SK-N-SH treated with all-trans-retinoic acid at 6 μM for 48 hours (cell line): ENCODE results near the gene GRIN3A.
A peak's percentile ranks its signal among the peaks of the same experiment; 100 is the strongest.

Source experiments
- ATAC-seq: fragments of 200-7000 bp; cut with Tn5 transposase; 3 replicates; pipeline ENCODE4 v1.9.1; 2020; ENCODE audit warnings: mild to moderate bottlenecking, moderate library complexity
- ARNTL ChIP-seq: fragments of 450-650 bp; formaldehyde crosslinking; IDR thresholded peaks from 2 replicates; pipeline ENCODE4 v1.5.0; 2020; ENCODE audit warnings: low read depth, mild to moderate bottlenecking, moderate library complexity, borderline replicate concordance
- BACH2 ChIP-seq: fragments of 250-450 bp; sonication (Bioruptor Pico); IDR thresholded peaks from 2 replicates; pipeline ENCODE4 v1.9.0; 2021; ENCODE audit warnings: mild to moderate bottlenecking, borderline replicate concordance
- ESRRG ChIP-seq: fragments of 250-450 bp; sonication (Bioruptor Pico); IDR thresholded peaks from 2 replicates; pipeline ENCODE4 v1.6.1; 2021; ENCODE audit warnings: mild to moderate bottlenecking
- GLIS3 ChIP-seq: fragments of 250-450 bp; sonication (Bioruptor Pico); IDR thresholded peaks from 2 replicates; pipeline ENCODE4 v1.5.0; 2020; ENCODE audit warnings: mild to moderate bottlenecking, moderate library complexity
- ISL1 ChIP-seq: fragments of 250-450 bp; sonication (Bioruptor Pico); IDR thresholded peaks from 2 replicates; pipeline ENCODE4 v2.1.2; 2022; ENCODE audit warnings: mild to moderate bottlenecking, moderate library complexity
- OSR1 ChIP-seq: fragments of 250-450 bp; sonication (Bioruptor Pico); IDR thresholded peaks from 2 replicates; pipeline ENCODE4 v1.8.0; 2022; ENCODE audit warnings: moderate library complexity, mild to moderate bottlenecking, inconsistent platforms
- PPARA ChIP-seq: fragments of 250-450 bp; sonication (Bioruptor Pico); IDR thresholded peaks from 2 replicates; pipeline ENCODE4 v1.5.0; 2020; ENCODE audit warnings: mild to moderate bottlenecking, borderline replicate concordance
- RARB ChIP-seq: fragments of 250-450 bp; sonication (Bioruptor Pico); IDR thresholded peaks from 2 replicates; pipeline ENCODE4 v1.8.0; 2021; ENCODE audit warnings: mild to moderate bottlenecking, moderate library complexity
- SNAI2 ChIP-seq: fragments of 250-450 bp; sonication (Bioruptor Pico); IDR thresholded peaks from 2 replicates; pipeline ENCODE4 v1.5.0; 2020; ENCODE audit warnings: mild to moderate bottlenecking, moderate library complexity
- TCF4 ChIP-seq: fragments of 250-450 bp; sonication (Bioruptor Pico); IDR thresholded peaks from 2 replicates; pipeline ENCODE4 v1.8.0; 2021; ENCODE audit warnings: mild to moderate bottlenecking, moderate library complexity, borderline replicate concordance
- TOX ChIP-seq: fragments of 250-450 bp; sonication (Bioruptor Pico); IDR thresholded peaks from 2 replicates; pipeline ENCODE4 v1.8.0; 2021; ENCODE audit warnings: mild to moderate bottlenecking, moderate library complexity, borderline replicate concordance
- ZC3H10 ChIP-seq: fragments of 250-450 bp; sonication (Bioruptor Pico); IDR thresholded peaks from 2 replicates; pipeline ENCODE4 v1.5.1; 2021; ENCODE audit warnings: mild to moderate bottlenecking, moderate library complexity
- ZFP3 ChIP-seq: fragments of 250-450 bp; sonication (Bioruptor Pico); IDR thresholded peaks from 2 replicates; pipeline ENCODE4 v1.5.0; 2020; ENCODE audit warnings: mild to moderate bottlenecking, moderate library complexity
- ZFP30 ChIP-seq: fragments of 450-650 bp; formaldehyde crosslinking; IDR thresholded peaks from 2 replicates; pipeline ENCODE4 v1.5.0; 2022; ENCODE audit warnings: mild to moderate bottlenecking, moderate library complexity
- ZNF565 ChIP-seq: fragments of 450-650 bp; formaldehyde crosslinking; conservative IDR thresholded peaks from 2 replicates; pipeline ENCODE4 v1.5.0; 2020; ENCODE audit warnings: low read depth, mild to moderate bottlenecking, moderate library complexity
- ZNF70 ChIP-seq: fragments of 450-650 bp; formaldehyde crosslinking; IDR thresholded peaks from 2 replicates; pipeline ENCODE4 v1.5.0; 2020; ENCODE audit warnings: mild to moderate bottlenecking, moderate library complexity
- ZNF8 ChIP-seq: fragments of 450-650 bp; formaldehyde crosslinking; IDR thresholded peaks from 2 replicates; pipeline ENCODE4 v1.5.0; 2020; ENCODE audit warnings: mild to moderate bottlenecking, moderate library complexity
- TF ChIP-seq, protein P1 (sequence below): fragments of 250-450 bp; sonication (Bioruptor Pico); IDR thresholded peaks from 2 replicates; pipeline ENCODE4 v1.8.0; 2020; ENCODE audit warnings: mild to moderate bottlenecking, moderate library complexity, borderline replicate concordance
- TF ChIP-seq, protein P2 (sequence below): fragments of 250-450 bp; sonication (Bioruptor Pico); IDR thresholded peaks from 2 replicates; pipeline ENCODE4 v1.5.1; 2020; ENCODE audit warnings: low read depth, mild to moderate bottlenecking, moderate library complexity
- TF ChIP-seq, protein P3 (sequence below): fragments of 250-450 bp; sonication (Bioruptor Pico); IDR thresholded peaks from 2 replicates; pipeline ENCODE4 v1.5.1; 2021; ENCODE audit warnings: mild to moderate bottlenecking, moderate library complexity

The GRIN3A gene

DNA sequence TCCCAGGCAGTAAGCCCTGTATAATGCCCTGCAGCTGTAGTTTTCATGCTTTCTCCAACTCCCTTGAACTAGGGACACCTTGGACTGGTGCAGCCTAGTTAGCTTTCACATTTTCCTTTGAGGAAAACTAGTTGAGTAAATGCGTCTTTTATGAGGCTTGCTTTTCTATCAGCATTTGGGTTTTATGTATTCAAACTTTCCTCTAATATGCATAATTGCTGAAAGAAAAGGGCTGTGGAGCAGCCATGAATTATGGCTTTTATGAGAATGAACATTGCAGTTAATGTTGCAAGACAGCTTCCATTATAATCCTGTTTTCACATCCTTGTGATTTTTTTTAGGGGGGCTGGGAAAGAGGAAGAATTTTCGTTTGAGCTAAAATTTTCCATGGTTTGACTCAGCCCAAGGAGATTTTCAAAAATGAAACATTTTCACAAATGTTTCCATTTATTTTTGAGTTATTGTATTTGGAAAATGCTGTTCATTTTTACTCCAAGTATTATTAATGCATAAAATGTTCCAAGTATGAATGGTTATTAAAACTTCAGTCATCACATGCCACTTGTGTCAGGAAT lies 85.8 kb downstream of the GRIN3A start:
- no peak for ATAC-seq
- no peak for TF ChIP-seq ZNF70 (CRISPR knock-in tag)
- TF ChIP-seq ZNF565 = no peak

DNA sequence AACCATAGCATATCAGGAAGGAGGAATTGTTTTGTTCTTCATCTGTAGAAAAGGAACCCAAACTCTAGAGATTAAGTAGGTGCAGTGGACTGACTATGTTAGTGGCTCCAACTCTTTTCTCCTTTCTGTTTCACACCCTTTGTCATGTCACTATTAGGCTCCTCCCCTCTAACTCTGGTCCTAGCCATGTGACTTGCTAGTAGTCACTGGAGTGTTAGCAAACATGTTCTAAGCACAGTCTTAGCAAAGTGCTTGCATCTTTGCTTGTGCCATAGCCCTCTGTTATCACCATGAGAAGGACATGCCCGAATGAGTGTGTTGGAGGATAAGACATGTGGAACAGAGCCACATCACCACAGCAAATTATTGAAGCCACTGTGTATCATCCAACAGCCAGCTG lies 88.3 kb downstream of the GRIN3A start:
- TF ChIP-seq ARNTL (no peak), SNAI2 (no peak), BACH2 (no peak), ZC3H10 (CRISPR knock-in tag) (no peak), TCF4 (no peak)
- TF ChIP-seq, protein P1, sequence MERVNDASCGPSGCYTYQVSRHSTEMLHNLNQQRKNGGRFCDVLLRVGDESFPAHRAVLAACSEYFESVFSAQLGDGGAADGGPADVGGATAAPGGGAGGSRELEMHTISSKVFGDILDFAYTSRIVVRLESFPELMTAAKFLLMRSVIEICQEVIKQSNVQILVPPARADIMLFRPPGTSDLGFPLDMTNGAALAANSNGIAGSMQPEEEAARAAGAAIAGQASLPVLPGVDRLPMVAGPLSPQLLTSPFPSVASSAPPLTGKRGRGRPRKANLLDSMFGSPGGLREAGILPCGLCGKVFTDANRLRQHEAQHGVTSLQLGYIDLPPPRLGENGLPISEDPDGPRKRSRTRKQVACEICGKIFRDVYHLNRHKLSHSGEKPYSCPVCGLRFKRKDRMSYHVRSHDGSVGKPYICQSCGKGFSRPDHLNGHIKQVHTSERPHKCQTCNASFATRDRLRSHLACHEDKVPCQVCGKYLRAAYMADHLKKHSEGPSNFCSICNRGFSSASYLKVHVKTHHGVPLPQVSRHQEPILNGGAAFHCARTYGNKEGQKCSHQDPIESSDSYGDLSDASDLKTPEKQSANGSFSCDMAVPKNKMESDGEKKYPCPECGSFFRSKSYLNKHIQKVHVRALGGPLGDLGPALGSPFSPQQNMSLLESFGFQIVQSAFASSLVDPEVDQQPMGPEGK (CRISPR knock-in tag) = no peak
- TF ChIP-seq, protein P2, sequence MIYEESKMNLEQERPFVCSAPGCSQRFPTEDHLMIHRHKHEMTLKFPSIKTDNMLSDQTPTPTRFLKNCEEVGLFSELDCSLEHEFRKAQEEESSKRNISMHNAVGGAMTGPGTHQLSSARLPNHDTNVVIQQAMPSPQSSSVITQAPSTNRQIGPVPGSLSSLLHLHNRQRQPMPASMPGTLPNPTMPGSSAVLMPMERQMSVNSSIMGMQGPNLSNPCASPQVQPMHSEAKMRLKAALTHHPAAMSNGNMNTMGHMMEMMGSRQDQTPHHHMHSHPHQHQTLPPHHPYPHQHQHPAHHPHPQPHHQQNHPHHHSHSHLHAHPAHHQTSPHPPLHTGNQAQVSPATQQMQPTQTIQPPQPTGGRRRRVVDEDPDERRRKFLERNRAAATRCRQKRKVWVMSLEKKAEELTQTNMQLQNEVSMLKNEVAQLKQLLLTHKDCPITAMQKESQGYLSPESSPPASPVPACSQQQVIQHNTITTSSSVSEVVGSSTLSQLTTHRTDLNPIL (CRISPR knock-in tag) = no peak
- TF ChIP-seq, all 23 proteins: peak for 0
- no peak for ATAC-seq

DNA sequence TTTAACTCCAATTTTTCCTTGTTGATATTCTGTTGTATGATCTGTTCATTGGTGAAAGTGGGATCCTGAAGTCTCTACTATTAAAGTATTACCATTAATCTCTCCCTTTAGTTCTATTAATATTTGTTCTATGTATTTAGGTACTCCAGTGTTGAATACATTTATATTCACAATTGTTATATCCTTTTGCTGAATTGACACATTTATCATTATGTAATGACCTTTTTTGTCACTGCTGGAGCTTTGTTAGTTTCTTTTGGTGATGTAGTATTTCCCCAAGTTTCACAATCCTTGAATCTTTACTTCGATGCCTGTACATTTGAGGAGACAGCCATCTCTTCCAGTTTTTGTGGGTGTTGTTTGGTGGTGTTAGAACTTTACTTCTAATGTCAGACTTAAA lies 90.0 kb downstream of the GRIN3A start:
- no peak for ATAC-seq
- TF ChIP-seq, protein P2 (CRISPR knock-in tag) = no peak
- TF ChIP-seq OSR1 (CRISPR knock-in tag) (no peak), ZNF8 (CRISPR knock-in tag) (no peak), GLIS3 (CRISPR knock-in tag) (no peak), TCF4 (no peak), ISL1 (CRISPR knock-in tag) (no peak), SNAI2 (no peak), BACH2 (no peak), PPARA (CRISPR knock-in tag) (no peak), RARB (CRISPR knock-in tag) (no peak), ZFP3 (CRISPR knock-in tag) (no peak), ESRRG (CRISPR knock-in tag) (no peak), TOX (CRISPR knock-in tag) (no peak)
- TF ChIP-seq, protein P3, sequence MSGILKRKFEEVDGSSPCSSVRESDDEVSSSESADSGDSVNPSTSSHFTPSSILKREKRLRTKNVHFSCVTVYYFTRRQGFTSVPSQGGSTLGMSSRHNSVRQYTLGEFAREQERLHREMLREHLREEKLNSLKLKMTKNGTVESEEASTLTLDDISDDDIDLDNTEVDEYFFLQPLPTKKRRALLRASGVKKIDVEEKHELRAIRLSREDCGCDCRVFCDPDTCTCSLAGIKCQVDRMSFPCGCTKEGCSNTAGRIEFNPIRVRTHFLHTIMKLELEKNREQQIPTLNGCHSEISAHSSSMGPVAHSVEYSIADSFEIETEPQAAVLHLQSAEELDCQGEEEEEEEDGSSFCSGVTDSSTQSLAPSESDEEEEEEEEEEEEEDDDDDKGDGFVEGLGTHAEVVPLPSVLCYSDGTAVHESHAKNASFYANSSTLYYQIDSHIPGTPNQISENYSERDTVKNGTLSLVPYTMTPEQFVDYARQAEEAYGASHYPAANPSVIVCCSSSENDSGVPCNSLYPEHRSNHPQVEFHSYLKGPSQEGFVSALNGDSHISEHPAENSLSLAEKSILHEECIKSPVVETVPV (CRISPR knock-in tag) = no peak

DNA sequence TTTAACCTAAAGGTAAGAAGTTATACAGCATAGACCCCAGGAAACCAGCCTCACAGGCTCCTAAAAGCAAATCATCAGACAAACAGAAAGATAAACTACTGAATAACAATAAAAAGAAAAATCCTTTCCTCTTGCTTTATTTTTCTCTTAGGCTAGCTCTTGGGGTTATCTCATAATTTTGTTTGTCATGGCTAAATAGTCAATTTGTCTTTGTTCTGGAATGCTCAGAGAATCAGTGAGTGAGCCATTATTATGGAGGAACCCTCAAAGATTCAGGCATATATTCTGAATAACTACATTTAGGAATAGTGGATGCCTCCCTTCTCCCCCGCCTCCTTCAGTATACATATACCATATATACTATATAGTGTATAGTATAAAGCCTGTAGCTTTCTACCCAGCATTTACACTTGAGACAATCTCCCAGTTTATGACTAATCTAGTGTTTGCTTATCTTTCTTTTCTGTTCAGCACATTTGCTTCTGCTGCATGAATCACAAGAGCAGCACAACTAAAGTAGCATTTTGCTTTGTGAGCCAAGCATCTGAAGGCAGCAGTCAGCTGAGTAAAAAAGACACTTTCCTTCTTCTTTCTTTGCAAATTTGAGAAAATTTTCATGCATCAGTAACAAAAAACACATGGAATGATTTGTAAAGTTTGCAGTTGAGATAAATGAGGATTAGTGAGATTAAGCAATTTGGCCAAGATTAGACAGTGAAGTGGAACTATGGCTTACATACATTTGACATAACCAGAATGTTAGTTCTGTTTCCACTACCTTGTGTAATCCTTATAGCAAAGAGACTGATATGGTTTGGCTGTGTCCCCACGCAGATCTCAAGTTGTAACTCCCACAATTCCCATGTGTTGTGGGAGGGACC lies 98.4 kb downstream of the GRIN3A start:
- ATAC-seq = no peak
- TF ChIP-seq ZC3H10 (CRISPR knock-in tag) = no peak
- TF ChIP-seq PPARA (CRISPR knock-in tag) = no peak

DNA sequence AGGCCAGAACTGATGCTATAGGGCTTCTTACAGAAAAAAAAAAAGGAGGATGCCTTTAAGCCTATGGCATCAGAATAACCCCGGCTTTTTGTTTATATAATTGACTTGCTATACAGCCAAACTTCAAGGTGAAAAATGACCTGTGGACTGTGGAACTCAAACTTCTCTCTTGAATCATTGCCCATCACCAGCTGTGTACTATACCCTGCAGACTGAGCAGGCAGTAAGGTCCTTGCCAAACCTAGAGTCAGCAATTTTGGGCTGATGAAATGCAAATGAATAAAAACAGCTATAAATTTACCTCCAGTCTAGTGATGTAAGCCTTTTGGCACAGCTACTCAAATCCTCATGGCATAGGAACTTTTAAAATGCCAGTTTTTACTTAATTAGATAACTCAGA lies 99.1 kb downstream of the GRIN3A start:
- no peak for ATAC-seq
- TF ChIP-seq GLIS3 (CRISPR knock-in tag) (no peak), ISL1 (CRISPR knock-in tag) (0 out of 2 replicates have a peak, but pooled peaks have one; percentile 42)

DNA sequence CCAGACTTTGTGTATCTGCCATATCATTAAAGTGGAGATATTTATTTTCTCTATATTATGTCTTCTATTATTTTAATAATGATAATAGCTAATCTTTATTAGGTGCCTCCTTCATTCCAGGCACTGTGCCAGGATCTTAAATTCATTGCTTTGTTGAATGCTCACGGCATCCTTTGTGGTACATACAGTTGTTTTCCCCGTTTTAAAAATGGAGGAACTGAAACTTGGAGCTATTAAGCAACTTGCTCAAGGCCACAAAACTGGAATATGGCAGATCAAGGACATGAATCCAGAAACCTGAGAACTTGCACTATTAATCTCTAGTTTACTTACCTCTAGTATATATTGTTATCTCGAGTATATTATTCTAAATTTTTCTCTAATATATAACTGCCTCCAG lies 102.2 kb downstream of the GRIN3A start:
- no peak for ATAC-seq
- TF ChIP-seq ISL1 (CRISPR knock-in tag) (no peak), PPARA (CRISPR knock-in tag) (no peak), GLIS3 (CRISPR knock-in tag) (no peak), ZNF565 (no peak), ZNF70 (CRISPR knock-in tag) (no peak), ARNTL (no peak), ZFP30 (CRISPR knock-in tag) (no peak), OSR1 (CRISPR knock-in tag) (no peak)
- TF ChIP-seq, protein P3 (CRISPR knock-in tag) = no peak
- TF ChIP-seq, protein P1 (CRISPR knock-in tag) = no peak
- TF ChIP-seq, protein P2 (CRISPR knock-in tag) = no peak
